NCI-H146 (cell line): ENCODE data around the gene GRK5.

Experiments used
- DNase-seq: peaks from one replicate; lab custom pipeline; 2025; lab: John Stamatoyannopoulos, UW

The GRK5 gene

DNA sequence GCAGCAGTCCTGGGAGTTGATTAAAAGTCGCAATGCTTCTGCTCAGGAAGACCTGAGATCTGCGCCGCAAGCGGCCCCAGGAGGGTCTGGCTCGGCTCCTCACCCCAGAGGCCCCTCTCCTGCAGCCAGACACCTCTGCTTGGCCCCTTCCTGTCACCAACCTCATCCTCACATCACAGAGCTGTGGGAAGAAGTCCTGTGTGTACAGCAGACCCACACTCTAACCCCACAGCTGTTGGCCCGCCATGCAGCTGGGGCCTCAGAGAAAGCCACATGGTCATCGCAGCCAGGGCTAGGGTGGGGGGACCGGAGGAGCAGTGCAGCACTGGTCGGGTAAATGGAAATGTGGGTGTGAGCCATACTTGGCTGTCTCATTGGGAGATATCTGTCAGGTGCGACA is 237.5 kb downstream of the GRK5 start:
- DNase-seq, result no peak

DNA sequence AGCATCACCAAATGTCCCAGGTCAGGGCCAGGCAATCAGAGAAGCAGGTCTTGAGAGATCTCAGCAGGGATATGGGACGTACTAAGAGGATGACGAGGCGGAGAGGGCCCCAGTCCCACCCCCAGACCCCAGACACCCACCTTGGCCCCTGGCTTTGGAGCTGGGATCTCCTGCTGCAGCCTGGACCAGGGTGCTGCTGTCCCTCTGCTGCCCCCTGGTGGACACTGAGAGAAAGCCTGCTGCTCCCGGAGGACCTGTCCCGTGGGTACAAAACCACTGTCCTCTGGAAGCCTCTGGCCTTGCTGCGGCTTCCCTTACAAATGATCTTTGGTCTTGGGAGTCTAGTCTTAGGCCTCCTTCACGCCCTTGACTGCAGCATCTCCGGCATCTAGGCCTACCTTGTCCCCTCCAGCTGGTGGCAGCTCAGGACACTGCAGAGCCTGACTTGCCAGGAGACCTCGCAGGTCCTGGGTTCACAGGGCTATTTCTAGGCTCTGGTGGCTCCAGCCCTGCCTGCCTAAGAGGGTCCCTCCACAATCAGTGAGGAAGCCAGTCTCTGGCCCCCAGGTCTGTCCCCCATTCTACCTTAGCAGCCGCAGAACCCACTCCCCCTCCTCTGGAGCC is 238.1 kb downstream of the GRK5 start:
- DNase-seq, result peak; percentile 68

DNA sequence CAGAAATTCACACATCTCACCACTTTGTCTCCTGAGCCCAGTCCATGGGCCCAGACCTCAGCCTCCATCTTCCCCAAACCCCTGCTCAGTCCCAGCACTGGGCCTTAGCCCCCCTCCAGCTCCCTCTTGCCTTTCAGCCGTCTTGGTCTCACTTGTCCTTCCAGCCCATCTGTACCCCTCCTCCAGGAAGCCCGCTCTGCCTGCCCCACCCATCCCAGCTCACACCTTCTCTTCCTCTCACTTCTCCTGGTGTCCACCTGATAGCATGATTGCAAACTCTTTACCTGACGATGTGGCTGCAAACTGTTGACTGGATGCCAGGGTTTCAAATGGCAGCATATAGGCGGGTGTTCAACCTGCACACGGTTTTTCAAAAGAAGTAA is 238.6 kb downstream of the GRK5 start:
- DNase-seq, result no peak

DNA sequence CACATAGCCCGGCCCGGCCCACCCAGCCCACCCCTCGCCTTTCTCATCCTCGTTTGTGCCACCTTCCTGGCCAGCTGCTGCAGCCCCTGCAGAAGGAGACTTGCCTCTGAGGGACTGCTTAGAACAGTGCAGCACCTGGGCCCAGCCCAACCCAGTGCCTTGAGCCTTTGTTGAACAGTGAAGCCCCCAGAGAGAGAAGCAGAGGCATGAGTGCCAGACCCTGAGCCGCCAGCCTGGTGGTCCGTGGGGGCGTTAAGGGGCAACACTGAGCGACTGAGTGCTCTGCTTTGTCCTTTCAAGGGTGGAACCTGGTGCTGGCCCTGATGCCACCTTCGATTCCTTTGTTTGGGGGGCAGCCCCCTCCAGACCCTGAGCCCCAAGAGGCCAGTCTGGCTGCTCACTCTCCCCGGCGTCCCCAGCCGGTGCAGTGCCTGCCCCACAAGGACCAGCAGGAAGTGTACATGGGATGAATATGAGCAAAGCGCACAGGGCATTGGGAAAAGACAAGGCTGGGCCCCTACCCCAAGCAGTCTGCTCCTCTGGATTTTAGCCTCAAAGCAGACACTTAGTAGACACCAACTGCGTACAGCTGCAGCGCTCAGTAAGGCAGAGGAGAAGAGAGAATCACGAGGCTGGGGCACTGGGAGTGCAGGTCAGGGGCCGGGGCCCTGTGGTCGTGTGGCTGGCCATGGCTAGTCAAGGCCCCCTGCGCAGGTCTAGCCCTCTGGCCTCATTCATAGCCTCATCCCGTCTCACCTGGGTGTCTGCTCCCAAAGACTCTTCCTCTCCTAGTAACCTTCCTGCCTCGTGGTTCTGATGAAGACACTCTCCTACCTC is 239.3 kb downstream of the GRK5 start:
- no peak for DNase-seq

DNA sequence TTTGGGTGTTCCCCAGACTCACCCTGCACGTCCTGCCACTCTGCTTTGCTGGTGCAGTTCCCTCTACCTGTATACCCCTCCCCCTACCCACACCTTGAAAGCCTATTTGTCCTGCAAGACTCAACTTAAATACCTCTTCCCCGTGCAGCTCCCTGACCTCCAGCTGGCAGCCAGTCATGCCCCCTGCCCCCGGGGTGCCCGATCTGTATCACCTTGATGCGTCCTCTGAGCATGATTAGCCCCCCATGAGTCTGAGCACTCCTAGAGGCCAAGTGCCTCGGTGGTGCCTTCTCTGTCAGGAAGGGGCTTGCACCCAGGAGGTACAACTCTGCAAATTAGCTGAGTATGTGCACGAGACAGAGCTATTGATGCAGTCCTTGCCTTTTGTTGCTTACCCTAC is 240.1 kb downstream of the GRK5 start:
- DNase-seq, result no peak

DNA sequence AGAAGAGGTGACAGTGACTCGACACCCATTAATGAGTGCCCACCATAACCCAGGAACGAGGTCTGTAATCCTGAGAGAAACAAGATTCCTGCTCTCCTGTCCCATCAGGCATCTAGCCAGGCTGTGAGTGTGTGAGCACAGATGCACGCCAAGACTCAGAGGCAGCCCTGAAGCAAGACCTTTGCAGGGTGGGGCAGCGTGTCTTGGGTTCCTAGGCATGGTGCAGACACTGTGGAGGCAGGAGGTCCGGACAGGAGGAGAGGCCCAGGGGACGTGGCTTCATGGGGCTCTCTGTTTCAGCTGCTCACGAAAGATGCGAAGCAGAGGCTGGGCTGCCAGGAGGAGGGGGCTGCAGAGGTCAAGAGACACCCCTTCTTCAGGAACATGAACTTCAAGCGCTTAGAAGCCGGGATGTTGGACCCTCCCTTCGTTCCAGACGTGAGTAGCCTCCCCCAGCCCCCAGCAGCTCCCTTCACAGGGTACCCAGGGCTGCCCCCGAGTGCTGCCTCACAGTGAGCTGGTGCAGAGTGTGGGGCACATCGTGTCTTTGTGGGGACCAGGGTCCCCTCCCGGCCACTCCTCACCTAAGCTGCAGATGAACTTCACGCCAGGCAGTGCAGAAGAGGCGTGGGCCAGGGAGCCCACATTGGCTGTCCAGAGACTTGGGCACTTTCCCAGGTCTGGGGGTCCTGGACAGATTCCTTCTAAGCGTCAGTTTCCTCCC is 240.6 kb downstream of the GRK5 start:
- DNase-seq, result no peak

DNA sequence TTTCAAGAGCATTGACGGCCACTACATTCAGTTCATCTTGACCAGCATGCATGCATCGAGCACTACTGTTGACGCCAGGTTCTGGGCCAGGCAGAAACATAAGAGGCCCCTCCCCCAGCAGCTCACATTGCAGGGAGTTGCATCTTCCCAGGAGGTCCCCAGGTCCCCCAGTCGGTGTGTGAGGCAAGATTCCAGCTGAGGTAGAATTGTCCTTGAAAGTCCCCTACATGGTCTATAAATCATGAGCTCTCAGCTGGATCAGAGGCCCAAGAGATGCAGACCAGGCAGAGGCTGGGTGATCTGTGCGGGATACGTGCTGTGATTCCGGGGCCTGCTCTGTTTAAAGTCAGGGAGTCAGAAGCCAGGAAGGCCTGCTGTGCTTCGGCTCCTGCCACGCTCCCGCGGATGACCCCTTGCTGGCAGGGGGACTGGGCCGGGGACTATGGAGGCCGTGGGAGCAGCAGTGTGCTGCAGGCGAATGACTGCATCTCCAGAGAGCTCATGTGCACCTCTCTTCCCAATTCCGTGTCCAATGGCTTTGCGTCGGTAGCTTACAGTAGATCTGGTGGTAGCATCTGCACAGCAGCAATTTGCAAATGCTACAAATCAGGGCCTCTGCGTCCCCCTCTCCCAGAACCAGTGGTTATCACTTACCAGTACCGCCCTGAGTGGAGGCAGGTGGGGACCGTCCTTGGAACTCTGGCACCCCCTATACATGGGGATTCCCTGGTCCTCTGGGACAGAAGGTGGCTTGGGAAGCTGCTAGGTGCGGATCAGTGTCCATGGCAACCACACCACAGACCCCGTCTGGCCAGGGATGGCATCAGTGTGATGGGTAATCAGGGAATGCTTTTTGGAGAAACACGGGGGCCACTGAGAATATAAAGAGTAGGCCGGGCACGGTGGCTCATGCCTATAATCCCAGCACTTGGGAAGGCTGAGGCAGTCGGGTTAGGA is 241.5 kb downstream of the GRK5 start:
- no peak for DNase-seq

DNA sequence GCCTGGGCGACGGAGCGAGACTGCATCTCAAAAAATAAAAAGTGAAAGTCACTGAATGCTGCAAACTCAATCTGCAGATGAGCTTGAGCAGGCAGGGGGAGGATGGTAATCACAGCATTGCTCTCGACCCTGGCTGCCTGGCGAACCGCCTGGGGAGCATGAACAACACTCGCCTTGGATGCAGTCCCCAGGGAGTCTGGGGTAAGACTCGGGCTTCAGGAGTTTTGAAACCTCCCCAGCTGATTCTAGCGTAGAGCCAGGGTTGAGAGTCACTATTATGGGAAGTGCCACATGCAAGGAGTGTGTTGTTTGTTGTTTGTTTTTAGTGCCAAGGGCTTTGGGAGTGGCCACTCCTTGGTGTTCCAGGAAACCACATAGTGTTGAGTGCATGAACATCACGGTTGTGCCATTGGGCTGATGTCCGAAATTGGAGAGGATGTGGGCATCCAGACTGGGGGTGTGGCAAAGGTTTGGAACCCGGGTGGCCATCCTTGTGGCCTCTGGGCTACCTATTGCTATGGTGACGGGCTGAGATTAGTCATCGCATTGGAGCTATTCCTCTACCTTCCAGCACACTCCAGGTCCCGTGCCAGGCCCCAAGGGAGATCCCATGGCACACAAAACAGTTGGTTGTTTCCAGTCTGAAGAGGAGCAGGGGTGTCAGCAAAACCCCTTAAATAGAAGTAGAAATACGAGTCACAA is 242.5 kb downstream of the GRK5 start:
- DNase-seq, result no peak

DNA sequence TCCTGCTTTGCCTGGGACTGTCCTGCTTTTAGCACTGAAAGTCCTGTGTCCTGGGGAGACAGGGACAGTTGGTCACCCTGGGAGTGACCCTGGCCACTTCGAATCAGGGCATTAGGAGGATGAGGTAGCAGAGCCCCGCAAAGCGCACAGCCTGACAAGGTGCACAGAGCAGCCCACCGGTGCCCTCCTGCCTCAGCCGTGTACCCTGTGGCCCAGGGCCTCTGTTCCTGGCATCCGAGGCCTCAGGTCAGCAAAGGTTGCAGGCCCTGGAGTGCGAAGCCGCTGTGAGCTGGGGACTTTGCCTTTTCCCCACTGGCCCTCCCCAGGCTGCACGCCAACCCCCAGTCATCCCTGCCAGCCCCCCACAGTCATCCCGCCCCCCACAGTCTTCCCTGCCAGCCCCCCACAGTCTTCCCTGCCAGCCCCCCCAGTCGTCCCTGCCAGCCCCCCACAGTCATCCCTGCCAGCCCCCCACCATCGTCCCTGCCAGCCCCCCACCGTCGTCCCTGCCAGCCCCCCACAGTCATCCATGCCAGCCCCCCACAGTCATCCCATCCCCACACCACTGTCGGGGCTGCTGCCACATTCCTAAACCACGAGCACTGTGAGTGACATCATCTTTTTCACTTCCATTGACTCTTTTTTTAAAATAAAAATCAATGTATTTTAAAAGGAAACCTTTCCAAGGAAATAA is 243.4 kb downstream of the GRK5 start:
- no peak for DNase-seq

DNA sequence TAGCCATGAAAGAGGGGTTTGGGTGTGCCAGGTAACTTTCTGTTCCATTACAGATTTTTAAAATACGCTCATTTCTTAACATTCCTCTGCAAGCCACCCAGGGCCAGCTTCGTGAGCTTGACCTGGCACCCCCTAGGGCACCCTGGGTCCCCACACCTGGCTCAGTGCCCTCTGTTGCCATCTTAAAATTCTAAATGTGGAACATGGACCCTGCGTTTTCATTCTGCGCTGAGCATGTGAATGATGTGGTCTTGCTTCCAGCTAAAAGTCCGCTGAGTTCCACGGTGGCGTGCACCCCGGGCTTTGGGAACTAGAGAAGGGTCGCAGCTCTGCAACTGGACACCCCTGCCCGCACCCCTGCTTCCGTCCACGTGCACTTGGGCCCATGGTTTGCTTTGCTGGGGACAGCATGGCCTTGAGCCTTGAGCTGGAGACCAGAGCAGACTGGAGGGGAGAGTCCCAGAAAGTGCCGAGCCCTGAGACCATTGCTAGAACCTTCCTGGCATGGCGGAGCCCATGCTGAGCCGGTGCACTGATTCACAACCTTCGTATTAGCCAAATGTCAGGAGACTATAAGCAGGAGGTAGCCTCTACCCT is 244.0 kb downstream of the GRK5 start:
- DNase-seq, result no peak

DNA sequence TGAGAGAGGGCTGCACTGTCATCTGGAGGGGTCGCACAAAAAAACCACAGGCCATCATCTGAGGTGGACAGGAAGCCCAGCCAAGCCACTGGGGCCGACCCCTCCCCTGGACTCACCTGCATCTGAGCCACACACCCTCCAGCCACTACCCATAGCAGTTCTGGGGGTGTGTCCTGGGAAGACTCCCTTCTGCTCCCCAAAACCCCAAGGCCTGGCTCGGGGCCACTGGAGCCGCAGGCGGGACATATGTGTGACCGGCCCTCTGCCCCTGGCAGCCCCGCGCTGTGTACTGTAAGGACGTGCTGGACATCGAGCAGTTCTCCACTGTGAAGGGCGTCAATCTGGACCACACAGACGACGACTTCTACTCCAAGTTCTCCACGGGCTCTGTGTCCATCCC is 245.0 kb downstream of the GRK5 start:
- no peak for DNase-seq

DNA sequence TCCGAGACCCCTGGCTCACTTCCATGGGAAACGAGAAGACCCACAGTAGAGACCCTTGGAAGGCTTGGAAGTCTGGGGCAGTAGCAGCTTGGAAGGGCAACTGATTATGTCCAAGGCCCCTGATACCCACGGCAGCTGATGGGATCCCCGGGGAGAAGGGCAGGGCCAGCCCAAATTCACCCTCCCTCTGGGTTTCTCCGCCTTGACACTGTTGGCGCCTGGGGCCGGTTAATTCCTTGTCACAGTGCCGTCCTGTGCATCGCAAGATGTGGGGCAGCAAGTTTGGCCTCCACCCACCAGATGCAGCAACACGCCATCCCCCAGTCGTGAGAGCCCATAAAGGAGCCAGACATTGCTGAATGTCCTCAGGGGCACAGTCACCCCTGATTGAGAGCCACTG is 245.9 kb downstream of the GRK5 start:
- DNase-seq, result no peak

DNA sequence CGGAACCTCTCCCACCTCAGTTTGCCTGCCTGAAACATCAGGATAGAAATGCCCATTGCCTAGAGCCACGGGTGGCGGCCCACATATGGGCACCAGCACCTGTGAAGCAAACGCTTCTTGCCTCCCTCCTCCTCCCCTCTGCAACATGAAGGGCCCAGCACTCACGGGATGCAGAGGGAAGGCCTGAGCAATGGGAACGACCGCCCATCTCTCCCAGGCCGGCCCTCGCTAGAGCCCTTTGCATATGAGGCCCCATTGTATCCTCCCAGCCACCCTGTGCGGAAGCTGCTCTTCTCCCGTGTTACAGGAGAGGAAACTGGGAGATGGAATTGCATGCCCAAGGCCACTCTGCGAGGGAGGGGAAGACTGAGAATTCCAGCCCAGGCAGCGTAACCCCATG is 246.9 kb downstream of the GRK5 start:
- no peak for DNase-seq

DNA sequence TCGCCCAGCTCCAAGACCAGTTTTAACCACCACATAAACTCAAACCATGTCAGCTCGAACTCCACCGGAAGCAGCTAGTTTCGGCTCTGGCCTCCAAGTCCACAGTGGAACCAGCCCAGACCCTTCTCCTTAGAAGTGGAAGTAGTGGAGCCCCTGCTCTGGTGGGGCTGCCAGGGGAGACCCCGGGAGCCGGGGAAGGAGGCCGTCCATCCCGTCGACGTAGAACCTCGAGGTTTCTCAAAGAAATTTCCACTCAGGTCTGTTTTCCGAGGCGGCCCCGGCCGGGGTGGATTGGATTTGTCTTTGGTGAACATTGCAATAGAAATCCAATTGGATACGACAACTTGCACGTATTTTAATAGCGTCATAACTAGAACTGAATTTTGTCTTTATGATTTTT is 247.6 kb downstream of the GRK5 start:
- no peak for DNase-seq

DNA sequence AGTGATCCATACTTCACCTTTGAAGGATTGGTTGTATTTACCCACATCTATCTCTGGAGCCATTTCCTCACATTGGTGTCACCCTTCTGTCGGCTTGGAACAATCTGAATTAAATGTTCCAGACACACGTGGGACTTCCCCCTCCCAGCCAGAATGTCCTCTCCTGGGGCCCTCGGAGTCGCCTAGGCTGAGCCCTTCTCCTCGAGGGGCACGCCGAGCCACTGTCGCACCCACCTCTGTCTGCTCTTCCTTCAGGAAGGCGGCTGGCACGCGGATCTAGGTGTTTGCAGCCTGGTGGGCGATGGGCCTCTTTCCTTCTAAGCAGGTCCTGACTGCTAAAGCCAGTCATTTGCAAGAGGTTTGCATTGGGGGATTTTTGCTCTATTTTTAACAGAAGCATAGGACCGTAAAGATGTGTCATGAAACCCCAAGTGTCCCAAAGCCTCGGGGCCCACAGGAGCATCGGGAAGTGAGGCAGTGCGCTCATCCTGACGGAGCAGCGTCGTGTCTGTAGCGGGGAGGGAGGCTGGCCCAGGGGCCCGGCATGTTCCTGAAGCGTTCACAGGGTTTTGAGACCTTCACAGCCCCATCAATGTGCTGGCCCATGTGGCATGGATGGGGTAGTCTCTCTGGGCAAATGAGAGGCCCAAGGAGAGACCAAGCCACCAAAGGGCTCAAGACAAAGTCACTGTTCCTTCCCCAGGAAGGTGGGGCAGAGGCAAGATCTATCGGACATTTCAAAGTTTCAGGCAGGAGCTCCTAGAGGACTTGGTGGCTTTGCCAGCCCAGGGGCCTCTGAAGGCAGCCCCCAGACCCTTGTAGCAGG is 248.5 kb downstream of the GRK5 start:
- no peak for DNase-seq

DNA sequence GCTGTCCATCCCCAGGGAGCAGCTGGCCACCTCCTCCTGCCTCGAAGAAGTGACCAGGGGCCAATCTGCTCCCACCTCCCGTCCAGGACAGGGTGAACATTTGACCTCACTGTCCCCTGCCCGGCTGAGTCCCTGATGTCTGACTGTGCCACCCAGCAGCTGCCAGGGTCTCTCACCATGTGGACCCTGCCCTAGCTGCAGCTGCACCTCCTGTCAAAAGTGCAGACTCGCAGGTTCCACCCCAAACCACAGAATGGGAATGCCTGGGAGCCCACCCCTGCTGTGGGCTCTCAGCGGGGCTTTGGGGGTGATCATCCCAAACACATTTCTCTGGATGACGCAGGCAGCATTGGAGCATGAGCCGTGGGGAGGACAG is 249.1 kb downstream of the GRK5 start:
- DNase-seq, result no peak

DNA sequence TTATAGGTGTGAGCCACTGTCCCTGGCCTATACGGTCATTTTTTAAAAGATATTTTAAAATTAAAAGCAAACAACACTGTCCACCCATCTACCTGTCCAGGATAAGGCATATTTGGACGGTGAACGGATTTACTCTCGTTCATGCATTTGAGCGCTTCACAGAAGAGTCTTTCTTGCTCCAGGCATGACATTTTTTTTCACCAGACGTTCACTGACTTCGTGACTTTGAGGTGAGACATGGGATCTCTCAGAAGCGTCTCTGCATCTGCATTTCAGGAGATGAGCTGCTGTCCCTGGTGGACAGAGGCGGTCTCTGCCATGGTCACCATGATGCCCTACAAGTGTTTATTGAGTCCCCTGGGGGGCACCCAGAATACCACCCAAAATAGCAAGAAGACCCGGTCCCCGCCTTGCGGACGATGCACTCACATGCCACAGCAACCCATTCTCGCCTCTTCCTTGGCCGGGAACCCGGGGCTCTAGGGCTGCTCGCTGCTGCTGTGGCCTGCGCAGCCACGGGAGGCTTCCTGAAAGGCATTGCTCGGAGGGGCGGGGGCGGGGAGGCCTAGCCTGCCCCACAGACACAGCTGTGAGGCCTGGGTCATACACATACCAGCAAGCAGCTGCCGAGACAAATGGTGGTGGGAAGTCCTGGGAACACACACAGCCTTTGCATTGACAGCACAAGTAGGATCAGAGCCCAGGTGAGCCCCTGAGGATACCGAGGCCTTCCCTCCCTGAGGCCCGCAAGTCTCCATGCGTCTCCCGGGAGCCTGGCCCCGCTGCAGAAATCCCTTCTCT is 250.8 kb downstream of the GRK5 start:
- no peak for DNase-seq

DNA sequence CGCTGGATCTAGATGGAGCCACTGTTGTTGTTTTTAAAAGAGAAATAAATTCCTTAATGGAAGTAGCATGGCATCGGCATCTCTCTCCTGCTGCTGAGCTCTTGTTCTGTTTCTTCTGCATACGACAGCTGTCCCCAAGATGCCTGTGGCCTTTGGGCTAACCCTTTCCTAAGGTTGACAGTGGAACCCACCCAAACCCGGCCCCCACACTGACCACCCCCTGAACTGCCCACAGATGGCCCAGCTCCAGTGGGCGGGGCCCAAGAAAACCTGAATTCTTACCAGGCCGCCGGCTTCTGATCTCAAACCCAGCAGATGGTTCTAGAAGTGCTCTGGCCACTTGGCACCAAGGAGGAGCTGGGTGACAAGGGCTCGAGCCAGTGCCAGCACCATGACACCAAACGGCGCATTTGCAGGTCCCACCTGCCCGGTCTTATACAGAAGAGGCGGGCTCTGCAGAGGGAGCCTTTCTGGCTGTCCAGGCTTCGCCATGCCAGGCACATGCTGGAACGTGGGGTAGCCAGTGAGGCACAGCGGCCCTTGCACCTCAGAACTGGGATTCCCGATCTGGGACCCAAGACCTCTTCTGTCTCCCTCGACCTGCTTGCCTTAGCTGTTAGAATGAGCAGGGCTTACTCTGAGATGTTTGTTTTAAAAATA is 252.4 kb downstream of the GRK5 start:
- DNase-seq, result no peak
